ENCODE data around the gene RAB11FIP5.
"Not testable (repeated sequence)": the region's sequence is repeated elsewhere in the genome, so short reads cannot be mapped to it uniquely, and the experiment has no call there.

Gene RAB11FIP5

DNA sequence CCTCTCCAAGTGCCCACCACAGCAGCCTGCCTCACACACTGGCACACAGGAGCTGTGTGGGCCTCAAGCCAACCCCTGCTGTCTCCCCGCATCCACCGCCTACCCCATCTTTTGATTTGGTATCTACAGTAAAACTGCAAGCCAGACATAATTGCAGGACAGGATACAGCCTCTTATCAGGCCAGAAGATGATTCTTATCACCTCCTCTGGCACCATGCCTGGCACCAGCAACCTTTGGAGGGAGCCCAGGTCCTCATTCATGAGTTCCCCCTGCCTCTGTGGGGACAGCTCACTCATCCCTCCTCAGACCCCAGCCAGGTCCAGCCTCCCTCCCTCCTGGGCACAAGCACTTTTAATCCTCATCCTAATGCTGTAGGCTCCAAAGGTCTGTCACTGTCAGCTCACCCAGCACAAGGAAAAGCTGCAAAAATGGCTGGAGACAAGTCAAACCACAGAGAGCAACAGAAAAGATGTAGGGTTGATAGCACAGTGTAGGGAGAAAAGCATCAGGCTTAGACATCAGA, 9.7 kb downstream of the RAB11FIP5 start:
- no peak for TF ChIP-seq ZNF274 (IDR thresholded peaks at IDR 0.05; ENCODE audit: low read depth, low read length)
- H3K4me3 ChIP-seq (ENCODE audit: low read length) = no peak overlapping the region

DNA sequence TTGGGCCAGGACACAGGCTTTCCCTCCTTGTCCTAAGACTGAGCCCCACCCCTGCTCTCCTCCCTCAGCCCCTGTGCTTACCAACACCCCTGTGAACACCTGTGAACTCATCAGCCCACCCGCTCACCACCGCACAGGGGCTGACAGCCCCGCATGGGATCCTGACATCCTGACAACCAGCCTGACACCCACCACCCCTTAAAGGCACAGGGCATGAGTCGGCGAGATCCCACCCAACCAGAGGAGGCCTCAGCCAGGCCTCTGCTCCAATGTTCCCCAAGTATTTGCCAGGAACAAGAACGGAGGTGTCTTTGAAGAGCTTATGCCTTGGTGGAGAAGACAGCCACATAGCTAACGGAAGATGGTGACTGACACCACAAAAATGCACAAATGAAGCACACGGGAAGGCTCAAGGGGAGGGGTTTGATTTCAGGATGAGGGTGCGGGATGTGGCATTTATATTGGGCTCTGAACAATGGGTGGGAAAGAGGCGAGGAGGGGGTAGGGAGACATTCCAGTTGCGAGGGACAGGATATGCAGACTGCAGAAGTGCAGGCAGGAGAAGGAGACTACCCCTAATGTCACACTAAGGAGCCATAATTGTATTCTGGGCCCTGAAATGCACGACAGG, 11.0 kb downstream of the RAB11FIP5 start:
- H3K4me3 ChIP-seq (ENCODE audit: low read length) = no peak overlapping the region
- TF ChIP-seq ZNF274 (IDR thresholded peaks at IDR 0.05; ENCODE audit: low read depth, low read length) = no peak

DNA sequence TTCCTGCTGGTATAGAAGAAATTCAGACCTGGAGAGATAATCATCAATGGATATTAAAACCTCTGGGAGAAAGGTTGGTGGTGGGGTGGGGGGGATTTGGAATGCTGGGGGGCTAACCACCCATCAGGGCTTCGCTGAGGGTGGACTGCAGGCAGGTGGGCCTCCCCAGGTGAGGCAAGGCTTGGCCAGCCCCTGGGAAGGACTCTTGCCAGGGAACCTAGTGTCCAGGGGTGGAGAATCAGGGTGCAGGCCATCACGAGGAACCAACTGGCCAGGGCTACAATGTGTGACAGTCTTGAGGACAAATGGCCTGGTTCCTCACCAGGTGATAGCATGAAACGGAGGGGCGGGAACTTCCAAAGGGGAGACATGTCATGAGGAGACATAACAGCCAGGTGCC, 11.8 kb downstream of the RAB11FIP5 start:
- TF ChIP-seq ZNF274 (IDR thresholded peaks at IDR 0.05; ENCODE audit: low read depth, low read length) = no peak
- no peak overlapping the region for H3K4me3 ChIP-seq (ENCODE audit: low read length)

DNA sequence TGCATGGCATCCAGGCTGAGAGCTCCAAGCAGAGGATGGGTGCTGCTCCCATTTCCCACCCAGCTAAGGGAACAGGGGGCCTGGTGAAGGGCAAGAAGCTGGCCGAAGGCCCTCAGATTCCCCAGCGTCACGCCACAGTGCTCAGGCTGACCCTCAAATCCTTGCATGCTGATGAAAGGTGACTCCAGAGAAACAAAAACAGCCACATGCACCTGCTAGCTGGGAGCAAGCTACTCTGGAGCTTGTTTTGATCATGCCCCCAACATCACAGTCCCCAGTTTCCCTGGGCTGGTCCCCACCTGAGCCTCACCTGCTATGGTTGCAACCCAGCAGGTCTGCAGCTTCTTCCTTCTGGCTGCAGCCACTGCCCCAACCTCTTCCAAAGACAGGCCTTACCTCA, 13.3 kb downstream of the RAB11FIP5 start:
- no peak overlapping the region for H3K4me3 ChIP-seq (ENCODE audit: low read length)
- no peak for TF ChIP-seq ZNF274 (IDR thresholded peaks at IDR 0.05; ENCODE audit: low read depth, low read length)

DNA sequence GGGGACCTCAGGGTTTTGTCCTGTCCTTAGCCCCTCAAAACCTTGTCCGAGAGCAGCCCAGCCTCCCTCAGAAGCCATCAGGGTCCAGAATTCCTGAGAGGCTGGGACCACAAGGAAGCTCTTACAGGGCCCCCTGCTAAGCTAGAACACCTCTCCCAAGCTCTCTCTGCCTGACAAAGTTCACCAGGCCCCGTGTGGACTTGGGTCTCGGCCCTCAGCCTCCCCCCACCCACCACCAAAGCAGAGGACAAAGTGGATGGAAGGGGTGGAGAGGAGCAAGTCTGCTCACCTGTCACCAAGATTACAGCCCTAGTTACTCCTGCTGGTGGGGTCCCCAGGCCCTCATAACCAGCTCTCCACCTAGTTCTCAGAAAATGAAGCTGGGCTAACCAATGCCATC, 16.8 kb downstream of the RAB11FIP5 start:
- no peak for TF ChIP-seq ZNF274 (IDR thresholded peaks at IDR 0.05; ENCODE audit: low read depth, low read length)

DNA sequence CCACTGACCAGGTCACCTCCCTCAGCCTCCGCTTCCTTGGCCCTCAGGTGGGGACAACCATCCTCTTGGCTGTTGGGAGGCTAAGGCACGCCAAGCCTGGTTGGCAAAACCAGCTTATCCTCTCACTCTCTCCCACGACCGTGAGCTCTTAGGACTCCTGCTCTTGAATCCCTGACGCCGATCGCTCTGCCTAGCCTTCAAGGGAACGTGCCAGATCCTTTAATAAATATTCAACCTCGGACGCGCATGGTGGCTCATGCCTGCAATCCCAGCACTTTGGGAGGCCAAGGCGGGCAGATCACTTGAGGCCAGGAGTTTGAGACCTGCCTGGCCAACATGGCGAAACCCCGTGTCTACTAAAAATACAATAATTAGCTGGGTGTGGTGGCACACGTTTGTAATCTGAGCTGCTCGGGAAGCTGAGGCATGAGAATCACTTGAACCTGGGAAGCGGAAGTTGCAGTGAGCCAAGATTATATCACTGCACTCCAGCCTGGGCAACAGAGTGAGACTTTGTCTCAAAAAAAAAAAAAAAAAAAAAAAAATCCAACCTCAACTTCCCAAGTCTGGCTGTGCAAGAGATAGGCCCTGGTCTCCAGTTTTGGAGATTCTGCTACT, 19.0 kb downstream of the RAB11FIP5 start:
- H3K4me3 ChIP-seq (ENCODE audit: low read length) = not testable (repeated sequence)

More for the DNA sequence above, 16.8 kb downstream of the RAB11FIP5 start:
- no peak overlapping the region for H3K4me3 ChIP-seq (ENCODE audit: low read length)

DNA sequence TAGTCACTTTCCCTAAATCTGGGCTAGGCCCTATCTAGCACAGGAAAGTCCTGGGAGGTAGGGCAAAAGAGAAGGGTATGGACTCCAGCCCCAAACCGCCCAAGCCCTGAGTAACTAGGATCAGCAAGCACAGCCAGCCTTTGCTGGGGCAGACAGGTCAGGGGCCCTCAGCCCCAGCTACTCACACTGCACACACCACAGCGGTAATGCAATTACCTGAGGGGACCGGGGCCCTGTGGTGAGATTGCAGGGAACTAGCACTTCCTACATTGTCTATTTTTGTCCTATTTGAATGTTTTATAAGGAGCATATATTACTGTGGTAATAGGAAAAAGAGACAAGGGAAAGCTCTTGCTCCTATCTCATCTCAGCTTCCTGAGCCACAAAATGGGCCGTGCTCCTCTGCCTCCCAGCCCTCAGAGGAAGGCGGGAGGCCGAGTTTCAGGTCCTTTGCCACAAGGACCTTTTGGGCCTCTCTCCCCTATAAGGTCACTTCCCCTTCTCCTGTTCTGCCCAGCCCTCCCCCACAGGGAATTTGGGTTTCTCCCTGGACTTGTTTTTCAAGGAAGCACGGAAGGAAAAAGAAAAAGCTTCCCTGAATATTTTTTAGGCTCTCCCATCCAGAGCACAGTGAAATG, 20.5 kb downstream of the RAB11FIP5 start:
- TF ChIP-seq ZNF274 (IDR thresholded peaks at IDR 0.05; ENCODE audit: low read depth, low read length) = no peak
- H3K4me3 ChIP-seq (ENCODE audit: low read length) = no peak overlapping the region

DNA sequence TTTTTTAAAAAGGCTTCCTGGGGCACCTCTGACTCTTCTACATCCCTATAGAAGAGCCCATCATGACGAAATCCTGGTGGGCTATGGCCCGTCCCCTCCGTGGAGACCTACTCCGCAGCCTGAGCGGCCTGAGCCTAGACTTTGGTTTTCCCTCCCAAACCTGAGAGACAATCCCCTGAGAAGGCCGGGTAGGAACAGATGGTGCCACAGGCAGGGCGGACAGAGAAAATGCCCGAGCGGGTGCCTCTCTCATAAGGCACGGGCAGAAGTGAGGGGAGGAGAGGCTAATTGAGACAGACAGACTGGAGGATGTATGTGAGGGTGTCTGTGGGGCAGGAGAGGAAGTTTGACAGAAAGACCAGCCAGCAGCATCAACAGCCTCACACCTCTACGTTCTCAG, 21.1 kb downstream of the RAB11FIP5 start:
- no peak overlapping the region for H3K4me3 ChIP-seq (ENCODE audit: low read length)
- TF ChIP-seq ZNF274 (IDR thresholded peaks at IDR 0.05; ENCODE audit: low read depth, low read length) = no peak

DNA sequence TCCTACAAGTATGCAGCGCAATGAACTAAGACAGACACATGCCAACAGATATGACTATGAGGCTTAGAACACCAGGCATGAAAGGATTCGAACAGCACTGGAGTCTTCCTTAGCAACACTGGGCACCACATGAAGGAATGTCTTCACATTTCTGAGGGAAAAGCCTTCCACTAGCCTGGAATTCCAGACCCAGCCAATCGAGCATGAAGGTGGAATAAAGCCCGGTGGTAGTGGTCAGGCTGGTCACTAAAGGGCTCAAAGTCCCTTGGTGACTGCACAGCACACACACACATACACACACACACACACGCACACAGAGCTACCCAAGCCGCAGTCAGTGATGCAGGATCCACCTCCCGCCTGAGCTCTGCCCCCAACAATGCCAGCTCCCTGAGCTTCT, 21.6 kb downstream of the RAB11FIP5 start:
- no peak for TF ChIP-seq ZNF274 (IDR thresholded peaks at IDR 0.05; ENCODE audit: low read depth, low read length)
- H3K4me3 ChIP-seq (ENCODE audit: low read length) = no peak overlapping the region

DNA sequence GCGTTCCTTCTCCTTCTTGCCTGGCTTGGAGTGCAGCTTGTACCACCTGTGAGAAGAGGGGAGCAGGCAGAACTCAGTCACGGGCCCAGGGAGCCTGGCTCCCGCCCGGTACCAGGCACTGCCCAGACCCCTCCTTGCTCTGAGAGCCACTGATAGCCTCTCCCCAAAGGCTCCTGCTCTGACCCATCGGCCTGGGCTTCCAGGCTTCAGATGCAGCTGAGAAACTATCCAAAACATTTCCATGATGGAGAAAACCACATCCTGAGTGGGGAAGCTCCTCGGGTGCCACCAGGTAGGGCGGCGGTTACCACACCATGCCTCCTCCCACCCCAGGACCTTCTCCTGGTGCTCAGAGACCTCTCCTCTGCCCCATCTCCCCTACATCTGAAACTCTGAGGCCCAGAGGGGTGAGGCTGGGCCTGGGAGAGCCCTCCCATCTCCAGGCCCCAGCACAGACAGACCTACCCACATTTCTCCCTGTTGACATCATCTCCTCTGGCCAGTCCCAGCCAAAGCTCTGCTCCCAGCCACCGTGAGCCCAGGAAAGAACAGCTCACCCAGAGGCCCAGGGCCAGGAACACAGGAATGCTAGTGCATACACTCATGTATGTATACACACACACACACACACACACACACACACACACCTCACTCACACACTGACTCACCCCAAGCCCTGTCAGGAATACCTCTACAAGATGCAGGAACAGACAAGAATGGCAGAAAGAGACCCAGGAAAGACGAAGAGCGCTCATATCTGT, 23.3 kb downstream of the RAB11FIP5 start:
- TF ChIP-seq ZNF274 (IDR thresholded peaks at IDR 0.05; ENCODE audit: low read depth, low read length) = no peak
- no peak overlapping the region for H3K4me3 ChIP-seq (ENCODE audit: low read length)

DNA sequence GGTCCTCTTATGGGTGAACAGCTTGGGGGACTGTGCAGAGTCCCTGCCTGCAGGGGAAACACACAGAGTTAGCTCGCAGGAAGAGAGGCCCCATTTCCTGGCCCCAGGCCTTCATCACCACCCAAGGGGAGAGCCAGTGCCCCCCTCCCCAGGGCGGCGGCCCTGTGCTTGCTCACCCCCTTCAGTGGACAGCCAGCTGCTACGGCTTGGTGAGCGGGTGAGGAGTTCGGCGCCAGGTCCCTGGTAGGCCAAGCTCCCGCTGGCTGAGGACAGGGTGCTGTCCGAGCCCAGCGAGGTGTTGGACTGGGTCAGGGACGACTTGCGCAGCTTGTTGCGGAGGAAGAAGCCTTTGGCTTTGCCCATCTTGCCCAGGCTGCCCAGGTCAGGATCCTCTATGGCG, 24.0 kb downstream of the RAB11FIP5 start:
- no peak for TF ChIP-seq ZNF274 (IDR thresholded peaks at IDR 0.05; ENCODE audit: low read depth, low read length)
- no peak overlapping the region for H3K4me3 ChIP-seq (ENCODE audit: low read length)

DNA sequence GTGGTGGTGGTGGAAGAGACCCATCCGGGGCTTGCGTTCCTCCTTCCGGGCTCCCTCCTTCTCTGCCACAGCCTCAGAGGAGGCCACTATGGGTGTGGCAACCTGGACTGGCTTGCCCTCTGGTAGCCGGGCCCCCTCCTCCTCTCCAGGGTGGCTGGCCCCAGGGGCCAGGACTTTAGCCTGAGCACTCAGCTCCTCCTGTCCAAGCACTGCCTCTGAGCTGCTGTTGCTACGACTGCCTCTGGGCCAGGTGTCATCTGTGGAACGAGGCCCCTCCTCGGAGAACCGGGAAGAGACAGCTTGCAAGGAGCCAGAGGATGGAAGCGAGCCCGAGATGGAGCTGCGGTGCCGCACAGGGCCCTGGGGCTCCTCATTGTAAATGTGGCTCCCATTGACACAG, 24.5 kb downstream of the RAB11FIP5 start:
- no peak overlapping the region for H3K4me3 ChIP-seq (ENCODE audit: low read length)
- TF ChIP-seq ZNF274 (IDR thresholded peaks at IDR 0.05; ENCODE audit: low read depth, low read length) = no peak

DNA sequence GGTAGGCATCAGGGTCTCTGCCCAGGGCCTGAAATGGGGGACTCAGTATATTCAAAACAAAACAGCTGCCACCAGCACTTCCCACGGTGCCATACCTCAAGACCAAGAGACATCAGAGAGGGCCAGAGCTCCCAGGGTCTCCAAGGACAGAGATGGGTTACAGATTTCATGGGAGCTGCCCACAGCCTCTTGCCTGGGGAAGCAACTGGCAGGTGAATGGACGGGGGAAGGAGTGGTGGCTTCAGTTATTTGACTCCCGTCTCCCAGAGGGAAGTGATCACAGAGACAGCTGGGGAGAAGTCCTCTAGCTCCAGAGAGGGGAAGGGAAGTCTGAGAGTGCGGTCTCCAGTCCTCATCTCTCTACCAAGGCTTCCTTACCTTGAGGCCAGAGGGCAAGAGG, 25.4 kb downstream of the RAB11FIP5 start:
- no peak overlapping the region for H3K4me3 ChIP-seq (ENCODE audit: low read length)
- no peak for TF ChIP-seq ZNF274 (IDR thresholded peaks at IDR 0.05; ENCODE audit: low read depth, low read length)

DNA sequence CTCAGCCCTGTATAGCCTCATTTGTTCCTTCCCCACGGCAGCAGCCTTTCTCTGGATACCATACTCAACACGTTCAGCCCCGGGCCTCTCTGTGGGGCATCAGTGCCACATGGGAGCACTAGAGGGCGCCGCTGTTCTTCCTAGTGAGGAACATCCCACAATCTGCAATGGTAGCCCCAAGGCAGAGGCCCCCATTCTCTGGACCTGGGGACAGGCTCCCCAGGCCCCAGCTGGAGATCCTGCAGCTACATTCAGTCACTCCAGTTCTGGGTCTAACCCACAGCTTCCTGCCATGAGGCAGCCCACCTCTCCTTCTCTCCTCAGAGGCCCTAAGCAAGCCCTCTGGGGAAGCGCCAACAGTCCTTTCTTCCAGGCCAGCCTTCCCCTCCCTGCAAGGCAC, 27.1 kb downstream of the RAB11FIP5 start:
- no peak overlapping the region for H3K4me3 ChIP-seq (ENCODE audit: low read length)
- TF ChIP-seq ZNF274 (IDR thresholded peaks at IDR 0.05; ENCODE audit: low read depth, low read length) = no peak

DNA sequence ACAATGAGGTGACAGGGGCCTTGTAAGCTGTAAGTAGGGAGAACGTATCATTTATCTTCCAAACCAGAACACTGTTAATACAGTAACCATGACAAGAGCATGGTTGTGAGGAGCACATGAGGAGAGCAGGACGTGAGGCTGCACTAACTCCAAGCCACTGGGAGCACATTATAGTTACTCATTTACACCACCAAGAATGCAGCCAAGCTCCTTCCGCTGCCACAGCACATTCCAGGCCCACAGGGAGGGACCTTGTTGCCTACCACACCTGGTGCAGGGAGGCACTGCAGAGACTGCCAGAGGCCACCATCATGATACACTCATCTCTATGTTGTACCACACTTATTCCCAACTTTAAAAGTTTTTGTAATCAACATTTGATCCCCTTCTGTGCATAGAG, 27.8 kb downstream of the RAB11FIP5 start:
- no peak for TF ChIP-seq ZNF274 (IDR thresholded peaks at IDR 0.05; ENCODE audit: low read depth, low read length)
- H3K4me3 ChIP-seq (ENCODE audit: low read length) = no peak overlapping the region
